ENCODE data around the gene MARK1. TPM values are rescaled to one million over a fixed set of nuclear protein-coding genes. Genes with fewer than 3 reads are reported as not detected.

The MARK1 gene
- total and polyA plus RNA-seq, 2 of the 13 experiments (the other 11 are each of a cell fraction or from before 2014, with no cell fraction given), result not detected

- no peak for TF ChIP-seq NFE2L1 (CRISPR knock-in tag; IDR thresholded peaks at IDR 0.05; ENCODE audit: borderline replicate concordance)
- peak; percentile 100 for TF ChIP-seq PATZ1 (CRISPR knock-in tag; IDR thresholded peaks at IDR 0.05)
- TF ChIP-seq HNF4A (CRISPR knock-in tag; IDR thresholded peaks at IDR 0.05), result peak; percentile 73
- TF ChIP-seq TARDBP (CRISPR knock-in tag; IDR thresholded peaks at IDR 0.05), result 0 out of 2 replicates have a peak, but pooled peaks have one; percentile 38
- peak; percentile 70 for TF ChIP-seq MED1 (CRISPR knock-in tag; IDR thresholded peaks at IDR 0.05)
- peak; percentile 46; the same call in 1 of the 2 replicates for TF ChIP-seq ZMYM4 (CRISPR knock-in tag; IDR thresholded peaks at IDR 0.05)
- TF ChIP-seq ESRRA (CRISPR knock-in tag; IDR thresholded peaks at IDR 0.05; ENCODE audit: low read depth), result peak; percentile 81
Observed at GRCh38 chr1:220711056-220711809, 183.3 kb downstream of the MARK1 start (continued).

Small RNA genes lying within 50 kb of the gene (small RNA-seq; reads per million reads assigned to genes)
- gene RN7SL464P (ENCODE audit: insufficient read depth in 2 of 3, insufficient read length in 3 of 3, low read depth in 2 of 3, low replicate concordance in 1 of 3), result 0 reads per million in 3 experiments

Other genes with a start within 250 kb of the MARK1 start
- 85.9 and 86.7 TPM in 2 replicates for gene C1orf115, start 162.2 kb downstream of the MARK1 start, total RNA-seq (2016; rRNA removed; fragmentation: Illumina TruSeq; extraction: Trizol)
- gene C1orf115, start 162.2 kb downstream of the MARK1 start, polyA plus RNA-seq (2011; rRNA removed), result 25.2 and 30.9 TPM in 2 replicates
- 4.7 and 10.1 TPM in 2 replicates for gene MTARC2, start 220.2 kb downstream of the MARK1 start, total RNA-seq (2016; rRNA removed; fragmentation: Illumina TruSeq; extraction: Trizol)
- 8.5 and 13.6 TPM in 2 replicates for gene MTARC2, start 220.2 kb downstream of the MARK1 start, polyA plus RNA-seq (2011; rRNA removed)